Activated CD8-positive, alpha-beta memory T cell treated with anti-CD3 and anti-CD28 coated beads, Interleukin-2, amount 10 ng/mL, durations not matched to agents 7 days and 5 days (primary cell): ENCODE data around the gene NRL. TPM values are rescaled to one million over a fixed set of nuclear protein-coding genes. Genes with fewer than 3 reads are reported as not detected.

Experiments used
- ATAC-seq: fragments of 150-1000 bp; cut with Tn5 transposase; one replicate; pipeline ENCODE4 v1.10.0; 2021; ENCODE audit warnings: moderate library complexity
- CTCF ChIA-PET: fragments of 350-600 bp; sonication (Branson Sonifier 250); formaldehyde crosslinking; loops from one replicate; lab custom pipeline; 2021; ENCODE audit warnings: antibody characterized with exemption; lab: Charles Lee
- DNase-seq: peaks from one replicate; pipeline ENCODE4 v3.0.0-alpha.2; 2020
- H3K27ac Mint-ChIP-seq: one replicate; pipeline ENCODE4 v1.8.0; 2021; ENCODE audit warnings: mild to moderate bottlenecking, mixed read lengths
- H3K27me3 Mint-ChIP-seq: one replicate; pipeline ENCODE4 v1.8.0; 2021; ENCODE audit warnings: mixed read lengths
- H3K36me3 Mint-ChIP-seq: one replicate; pipeline ENCODE4 v1.8.0; 2021; ENCODE audit warnings: mild to moderate bottlenecking, mixed read lengths
- H3K4me1 Mint-ChIP-seq: one replicate; pipeline ENCODE4 v1.8.0; 2021; ENCODE audit warnings: mixed read lengths
- H3K4me3 Mint-ChIP-seq: one replicate; pipeline ENCODE4 v1.8.0; 2021; ENCODE audit warnings: mild to moderate bottlenecking, moderate library complexity, mixed read lengths
- H3K9me3 Mint-ChIP-seq: one replicate; pipeline ENCODE4 v1.8.0; 2022; ENCODE audit warnings: low read depth, mixed read lengths
- total RNA-seq, 2 experiments: library from RNA; stranded (reverse); gene quantifications; one replicate each; pipeline ENCODE4 v1.2.3, GENCODE V29; 2021

NRL gene
- total RNA-seq, 2 experiments from 2014 or later: 2.6 to 3.2 TPM

- no peak for ATAC-seq
- Mint-ChIP-seq H3K4me3 (no peak overlapping the region), H3K27ac (no peak overlapping the region), H3K4me1 (peaks cover 3% of the 10 kb centered on the region), H3K9me3 (no peaks in the 10 kb centered on the region), H3K27me3 (peaks cover 3% of the 10 kb centered on the region), H3K36me3 (no peaks in the 10 kb centered on the region)
- CTCF ChIA-PET: interaction anchor here (1.2 kb wide), 1 partner anchor 22 kb away, joined by 3 read pairs; no protein-coding TSS in a partner anchor
- no peak for DNase-seq
These were observed 45.9 kb downstream of the NRL start for GRCh38 chr14:24068711-24069410.

GRCh38 chr14:24067133-24068082 lies 47.3 kb downstream of the NRL start:
- DNase-seq: no peak
- H3K4me1 Mint-ChIP-seq: peaks cover 3% of the 10 kb centered on the region
- CTCF ChIA-PET: interaction anchor here (0.6 to 1.3 kb wide), 7 partner anchors 12 to 146 kb away, joined by 3 to 7 read pairs (median 3); partner anchors contain the start of gene PCK2
- H3K9me3 Mint-ChIP-seq: no peaks in the 10 kb centered on the region
- H3K36me3 Mint-ChIP-seq: no peaks in the 10 kb centered on the region
- no peak overlapping the region for H3K27ac Mint-ChIP-seq
- ATAC-seq: no peak
- peaks cover 3% of the 10 kb centered on the region for H3K27me3 Mint-ChIP-seq
- H3K4me3 Mint-ChIP-seq: no peak overlapping the region

GRCh38 chr14:24066496-24067132 lies 48.1 kb downstream of the NRL start:
- H3K4me1 Mint-ChIP-seq: peaks cover 3% of the 10 kb centered on the region
- H3K27me3 Mint-ChIP-seq: peaks cover 3% of the 10 kb centered on the region
- H3K36me3 Mint-ChIP-seq: no peaks in the 10 kb centered on the region
- H3K9me3 Mint-ChIP-seq: no peaks in the 10 kb centered on the region
- DNase-seq (no peak), ATAC-seq (no peak)
- CTCF ChIA-PET: interaction anchor here (0.8 to 1.3 kb wide), 5 partner anchors 13 to 42 kb away, joined by 3 to 7 read pairs (median 3); partner anchors contain the start of gene PCK2
- H3K4me3 Mint-ChIP-seq: no peak overlapping the region
- H3K27ac Mint-ChIP-seq: no peak overlapping the region

- Mint-ChIP-seq H3K4me1 (no peaks in the 10 kb centered on the region), H3K4me3 (no peak overlapping the region), H3K36me3 (no peaks in the 10 kb centered on the region), H3K27ac (no peak overlapping the region), H3K27me3 (peaks cover 3% of the 10 kb centered on the region), H3K9me3 (no peaks in the 10 kb centered on the region)
- CTCF ChIA-PET: interaction anchor here (0.6 to 2.2 kb wide), 2 partner anchors 25 to 166 kb away, joined by 3 to 8 read pairs; no protein-coding TSS in a partner anchor
- ATAC-seq (no peak), DNase-seq (no peak)
These were observed 49.3 kb downstream of the NRL start for GRCh38 chr14:24065408-24065807.

DNA sequence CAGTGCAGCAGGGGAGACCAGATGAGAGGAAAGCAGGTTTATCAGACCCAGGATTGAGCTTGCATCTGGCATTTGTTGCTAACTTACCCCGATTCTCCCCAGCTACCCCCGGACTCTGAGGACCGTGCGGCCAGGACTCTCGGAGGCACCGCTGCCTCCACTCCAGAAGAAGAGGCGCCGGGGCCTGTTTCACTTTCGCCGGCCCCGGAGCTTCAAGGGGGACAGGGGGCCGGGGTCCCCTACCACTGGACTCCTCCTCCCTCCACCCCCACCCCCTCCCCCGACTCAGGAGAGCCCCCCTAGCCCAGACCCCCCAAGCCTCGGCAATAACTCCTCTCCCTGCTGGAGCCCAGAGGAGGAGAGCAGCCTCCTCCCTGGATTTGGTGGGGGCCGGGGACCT lies 49.9 kb downstream of the NRL start:
- H3K4me1 Mint-ChIP-seq: no peaks in the 10 kb centered on the region
- no peaks in the 10 kb centered on the region for H3K27me3 Mint-ChIP-seq
- no peaks in the 10 kb centered on the region for H3K9me3 Mint-ChIP-seq
- no peak for DNase-seq
- H3K4me3 Mint-ChIP-seq: no peak overlapping the region
- H3K36me3 Mint-ChIP-seq: no peaks in the 10 kb centered on the region
- H3K27ac Mint-ChIP-seq: no peak overlapping the region
- CTCF ChIA-PET: interaction anchor here (2.2 kb wide), 1 partner anchor 26 kb away, joined by 8 read pairs; no protein-coding TSS in a partner anchor
- ATAC-seq: no peak

DNA sequence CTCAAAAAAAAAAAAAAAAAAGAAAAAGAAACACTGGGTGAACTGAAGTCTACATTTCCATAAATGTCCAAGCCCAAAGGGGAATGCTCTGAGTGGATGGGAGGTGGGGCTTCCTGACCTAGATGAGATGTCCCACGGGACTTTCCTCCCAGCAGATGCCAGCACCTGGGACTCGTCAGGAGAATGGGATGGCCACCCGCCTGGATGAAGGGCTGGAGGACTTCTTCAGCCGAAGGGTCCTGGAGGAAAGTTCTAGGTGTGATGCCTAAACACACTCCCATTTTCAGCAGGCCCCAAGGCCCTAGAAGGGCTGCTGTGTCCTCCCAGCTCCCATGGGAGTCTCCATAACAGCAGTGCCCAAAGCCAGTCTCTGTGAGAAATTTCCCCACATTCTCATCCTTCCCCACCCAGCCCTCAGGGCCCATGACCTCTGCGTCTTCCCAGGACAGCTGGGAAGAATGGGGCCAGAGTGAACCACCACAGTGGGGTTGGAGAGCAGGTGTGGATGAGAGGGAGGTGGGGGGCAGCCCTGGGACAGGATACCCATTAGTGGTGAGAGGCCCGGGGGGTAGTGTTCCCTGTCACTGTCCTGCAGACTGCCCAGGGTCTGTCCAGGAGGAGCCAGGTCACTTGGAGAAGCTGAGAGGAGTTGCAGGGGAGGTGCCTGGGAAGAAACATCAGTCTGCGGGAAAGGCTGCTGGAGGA lies 50.5 kb downstream of the NRL start:
- no peak for ATAC-seq
- Mint-ChIP-seq H3K4me1 (no peaks in the 10 kb centered on the region), H3K27ac (no peak overlapping the region), H3K36me3 (no peaks in the 10 kb centered on the region), H3K4me3 (no peak overlapping the region), H3K9me3 (no peaks in the 10 kb centered on the region), H3K27me3 (no peaks in the 10 kb centered on the region)
- no peak for DNase-seq
- CTCF ChIA-PET: interaction anchor here (2.2 kb wide), 1 partner anchor 26 kb away, joined by 8 read pairs; no protein-coding TSS in a partner anchor

GRCh38 chr14:24063263-24063836 lies 51.4 kb downstream of the NRL start:
- no peaks in the 10 kb centered on the region for H3K9me3 Mint-ChIP-seq
- CTCF ChIA-PET: no interaction called here
- H3K36me3 Mint-ChIP-seq: no peaks in the 10 kb centered on the region
- H3K27ac Mint-ChIP-seq: no peak overlapping the region
- H3K27me3 Mint-ChIP-seq: no peaks in the 10 kb centered on the region
- no peaks in the 10 kb centered on the region for H3K4me1 Mint-ChIP-seq
- DNase-seq (no peak), ATAC-seq (no peak)
- H3K4me3 Mint-ChIP-seq: no peak overlapping the region

GRCh38 chr14:24062216-24062980 lies 52.4 kb downstream of the NRL start:
- CTCF ChIA-PET: interaction anchor here (1.1 to 2.7 kb wide), 2 partner anchors 45 to 46 kb away, joined by 3 to 7 read pairs; no protein-coding TSS in a partner anchor

DNA sequence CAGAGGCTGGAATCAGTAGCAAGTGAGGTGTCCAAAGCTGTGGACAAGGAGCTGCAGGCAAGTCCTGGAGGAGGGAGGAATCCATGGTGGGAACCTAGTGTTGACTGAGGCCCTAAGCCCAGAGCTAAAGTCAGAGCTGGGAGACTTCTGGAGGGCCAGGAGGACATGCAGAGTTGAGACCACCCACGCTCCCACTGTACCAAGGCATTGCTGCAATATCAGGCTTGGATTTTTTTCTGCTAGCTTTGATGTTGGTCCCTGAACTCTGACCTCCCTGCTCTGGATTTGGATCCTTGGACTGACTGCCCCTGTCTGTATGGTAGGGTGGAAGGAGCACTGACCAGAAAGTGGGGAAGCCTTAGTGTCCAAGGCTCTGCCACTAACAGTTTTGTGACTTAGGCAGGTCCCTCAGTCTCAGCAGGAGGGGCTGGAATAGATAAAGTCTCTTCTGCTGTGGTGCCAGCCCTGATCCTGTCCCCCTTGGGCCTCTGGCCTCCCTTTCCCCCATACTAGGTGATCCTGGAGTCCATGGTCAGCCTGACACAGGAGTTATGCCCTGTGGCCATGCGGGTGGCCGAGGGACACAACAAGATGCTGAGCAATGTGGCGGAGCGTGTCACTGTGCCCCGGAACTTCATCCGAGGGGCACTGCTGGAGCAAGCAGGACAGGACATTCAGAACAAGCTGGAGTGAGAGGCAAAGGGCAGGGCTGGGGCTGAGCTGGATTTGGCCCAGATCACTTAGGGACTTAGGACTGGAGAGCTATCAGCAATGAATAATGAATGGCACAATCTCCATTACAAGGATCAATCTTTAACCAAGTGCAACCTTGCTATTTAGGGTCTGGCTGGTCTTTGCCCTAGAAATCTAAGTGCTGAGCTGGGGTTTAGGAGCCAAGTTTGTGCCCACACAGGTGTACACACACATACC lies 53.5 kb downstream of the NRL start:
- CTCF ChIA-PET: interaction anchor here (1.1 to 2.7 kb wide), 4 partner anchors 9 to 47 kb away, joined by 3 to 7 read pairs (median 3); partner anchors contain the start of gene CARMIL3
- H3K27ac Mint-ChIP-seq: no peak overlapping the region
- H3K9me3 Mint-ChIP-seq: no peaks in the 10 kb centered on the region

More at GRCh38 chr14:24062216-24062980, 52.4 kb downstream of the NRL start:
- Mint-ChIP-seq H3K27ac (no peak overlapping the region), H3K27me3 (no peaks in the 10 kb centered on the region), H3K36me3 (no peaks in the 10 kb centered on the region), H3K9me3 (no peaks in the 10 kb centered on the region), H3K4me3 (no peak overlapping the region), H3K4me1 (no peaks in the 10 kb centered on the region)
- no peak for ATAC-seq
- no peak for DNase-seq

DNA sequence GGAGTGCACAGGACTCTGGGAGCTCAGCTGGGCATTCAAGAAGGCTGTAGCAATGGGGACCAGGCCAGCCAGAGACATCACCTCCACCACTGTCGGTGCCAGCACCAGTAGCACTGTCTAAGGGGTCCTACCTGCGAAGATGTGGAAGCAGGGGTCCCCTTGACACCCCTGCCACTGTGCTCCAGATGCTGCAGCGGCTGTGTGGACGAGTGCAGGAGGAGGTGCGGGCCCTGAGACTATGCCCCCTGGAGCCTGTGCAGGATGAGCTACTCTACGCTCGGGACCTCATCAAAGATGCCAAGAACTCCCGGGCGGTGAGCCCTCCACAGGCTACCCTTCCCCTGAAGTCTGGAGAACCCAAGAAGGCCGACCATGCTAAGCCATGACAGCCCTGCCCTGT lies 54.3 kb downstream of the NRL start:
- Mint-ChIP-seq H3K4me3 (no peak overlapping the region), H3K27ac (no peak overlapping the region), H3K36me3 (no peaks in the 10 kb centered on the region), H3K27me3 (peaks cover 3% of the 10 kb centered on the region), H3K4me1 (no peaks in the 10 kb centered on the region), H3K9me3 (no peaks in the 10 kb centered on the region)
- ATAC-seq (no peak), DNase-seq (no peak)
- CTCF ChIA-PET: interaction anchor here (1.2 to 7.7 kb wide), 4 partner anchors 9 to 48 kb away, joined by 3 to 139 read pairs (median 5); partner anchors contain the start of genes CARMIL3 and PCK2

More for the DNA sequence above, 53.5 kb downstream of the NRL start:
- Mint-ChIP-seq H3K4me3 (no peak overlapping the region), H3K27me3 (peaks cover 3% of the 10 kb centered on the region), H3K36me3 (no peaks in the 10 kb centered on the region), H3K4me1 (no peaks in the 10 kb centered on the region)
- DNase-seq (no peak), ATAC-seq (no peak)
